Central memory CD8-positive, alpha-beta T cell (primary cell): Measurements from ENCODE around the gene CNN1.
A peak's percentile ranks its signal among the peaks of the same experiment; 100 is the strongest.

Experiments used
- ATAC-seq: fragments of 150-1000 bp; cut with Tn5 transposase; replicated peaks from 2 replicates; pipeline ENCODE4 v1.10.0; 2022; ENCODE audit warnings: mild to moderate bottlenecking, moderate FRiP score, moderate number of reproducible peaks; ENCODE audit not compliant: poor library complexity, severe bottlenecking; ENCODE audit errors: extremely low read depth
- DNase-seq, 2 donors: peaks; one replicate each; pipeline ENCODE4 v3.0.0; 2021; ENCODE audit warnings: low spot score in 2 of 2
- H3K27ac Mint-ChIP-seq: one replicate; pipeline ENCODE4 v1.8.0; 2022; ENCODE audit warnings: low read depth, mild to moderate bottlenecking, moderate library complexity, mixed read lengths
- H3K27me3 Mint-ChIP-seq: one replicate; pipeline ENCODE4 v1.8.0; 2022; ENCODE audit warnings: mixed read lengths
- H3K36me3 Mint-ChIP-seq: one replicate; pipeline ENCODE4 v1.8.0; 2022; ENCODE audit warnings: mild to moderate bottlenecking, moderate library complexity, mixed read lengths; ENCODE audit not compliant: insufficient read depth
- H3K4me1 Mint-ChIP-seq: one replicate; pipeline ENCODE4 v1.8.0; 2022; ENCODE audit warnings: mixed read lengths
- H3K4me3 Mint-ChIP-seq: one replicate; pipeline ENCODE4 v1.8.0; 2022; ENCODE audit warnings: mild to moderate bottlenecking, moderate library complexity, mixed read lengths
- H3K9me3 Mint-ChIP-seq: one replicate; pipeline ENCODE4 v1.8.0; 2022; ENCODE audit warnings: mixed read lengths

CNN1 gene

DNA sequence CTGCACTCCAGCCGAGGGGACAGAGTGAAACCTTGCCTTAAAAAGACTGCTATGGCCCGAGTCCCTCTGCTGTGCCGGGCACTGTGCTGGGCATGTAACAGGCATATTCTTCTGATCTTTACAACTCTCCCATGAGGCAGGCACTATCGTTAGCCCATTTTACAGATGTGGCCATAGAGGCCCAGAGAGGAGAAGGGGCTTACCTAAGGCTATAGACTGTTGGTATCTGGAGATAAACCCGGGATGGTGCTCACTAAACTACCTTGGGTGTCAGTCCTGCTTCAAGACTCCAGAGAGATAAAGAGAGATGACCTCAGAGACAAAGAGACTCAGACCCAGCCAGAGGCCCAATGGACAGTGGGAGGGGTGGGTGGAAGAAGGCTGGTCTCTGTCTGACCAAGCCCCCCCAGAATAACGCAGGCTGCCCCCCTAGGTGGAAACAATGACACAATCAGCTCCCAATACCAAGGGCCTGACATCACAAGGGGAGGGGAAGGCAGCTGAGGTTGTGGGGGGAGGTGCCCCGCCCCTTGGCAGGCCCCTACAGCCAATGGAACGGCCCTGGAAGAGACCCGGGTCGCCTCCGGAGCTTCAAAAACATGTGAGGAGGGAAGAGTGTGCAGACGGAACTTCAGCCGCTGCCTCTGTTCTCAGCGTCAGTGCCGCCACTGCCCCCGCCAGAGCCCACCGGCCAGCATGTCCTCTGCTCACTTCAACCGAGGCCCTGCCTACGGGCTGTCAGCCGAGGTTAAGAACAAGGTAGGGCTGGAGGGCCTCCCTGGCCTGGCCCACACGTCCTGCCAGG lies at the start of gene CNN1:
TSS of gene CNN1 (plus strand) at position 620 of the 805 bp plus-strand sequence. CDS start at position 697, 77 bp downstream.
- peaks cover 13% of the 10 kb centered on the region for H3K4me1 Mint-ChIP-seq
- H3K36me3 Mint-ChIP-seq = no peaks in the 10 kb centered on the region
- H3K9me3 Mint-ChIP-seq = no peaks in the 10 kb centered on the region
- peaks cover 24% of the 10 kb centered on the region for H3K27me3 Mint-ChIP-seq
- no peak within 1 kb of the TSS for H3K4me3 Mint-ChIP-seq
- no peak within 1 kb of the TSS for H3K27ac Mint-ChIP-seq
- no peak for ATAC-seq
- DNase-seq = no peak

DNA sequence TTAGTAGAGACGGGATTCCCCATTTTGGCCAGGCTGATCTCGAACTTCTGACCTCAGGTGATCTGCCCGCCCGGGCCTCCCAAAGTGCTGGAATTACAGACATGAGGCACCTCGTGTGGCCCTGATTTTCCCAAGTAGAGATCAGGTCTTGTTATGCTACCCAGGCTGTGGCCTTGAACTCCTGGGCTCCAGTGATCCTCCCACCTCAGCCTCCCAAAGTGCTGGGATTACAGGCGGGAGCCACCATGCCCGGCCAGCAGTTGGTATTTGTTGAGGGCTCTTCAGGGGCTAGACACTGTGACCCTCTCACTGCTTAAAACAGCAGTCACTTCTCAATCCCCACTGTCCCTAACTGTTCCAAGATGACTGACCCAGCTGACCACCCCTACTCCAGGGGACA lies 49.3 kb upstream of the CNN1 start:
- Mint-ChIP-seq H3K27me3 (no peaks in the 10 kb centered on the region), H3K36me3 (peaks cover 7% of the 10 kb centered on the region), H3K9me3 (no peaks in the 10 kb centered on the region), H3K4me1 (no peaks in the 10 kb centered on the region), H3K4me3 (no peak overlapping the region), H3K27ac (no peak overlapping the region)
- ATAC-seq = no peak
- DNase-seq = no peak

DNA sequence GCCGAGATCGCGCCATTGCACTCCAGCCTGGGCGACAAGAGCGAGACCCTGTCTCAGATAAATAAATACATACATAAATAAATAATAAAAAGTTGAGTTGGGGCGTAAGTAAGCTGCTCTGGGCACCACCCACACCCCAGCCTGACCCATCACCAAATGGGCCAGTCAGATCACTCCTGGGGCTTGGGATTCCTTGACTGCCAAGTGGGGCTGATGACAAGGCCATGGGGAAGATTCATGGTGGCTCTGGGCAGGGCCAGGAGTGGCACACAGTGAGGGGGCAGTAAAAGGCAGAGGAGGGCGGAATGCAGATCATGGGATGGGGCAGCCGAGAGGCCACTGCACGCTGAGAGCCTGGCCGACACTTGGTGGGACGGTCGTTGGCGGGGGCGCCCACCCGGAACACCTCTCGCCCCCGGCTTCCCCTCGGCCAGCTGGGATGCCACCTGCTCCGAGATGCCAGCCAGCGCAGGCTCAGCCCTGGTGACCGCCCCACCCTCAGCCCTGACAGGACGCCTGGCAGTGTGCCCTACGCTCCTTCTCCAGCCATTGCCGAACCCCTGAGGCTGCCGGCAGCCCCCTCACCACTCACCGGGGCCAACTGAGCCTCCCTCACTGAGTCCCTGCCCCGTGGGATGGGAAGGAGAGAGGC lies 43.9 kb upstream of the CNN1 start:
- peaks cover 4% of the 10 kb centered on the region for H3K36me3 Mint-ChIP-seq
- peaks cover 8% of the 10 kb centered on the region for H3K4me1 Mint-ChIP-seq
- H3K27ac Mint-ChIP-seq = no peak overlapping the region
- H3K4me3 Mint-ChIP-seq = no peak overlapping the region
- ATAC-seq (no peak), DNase-seq (no peak)
- no peaks in the 10 kb centered on the region for H3K9me3 Mint-ChIP-seq
- no peaks in the 10 kb centered on the region for H3K27me3 Mint-ChIP-seq

DNA sequence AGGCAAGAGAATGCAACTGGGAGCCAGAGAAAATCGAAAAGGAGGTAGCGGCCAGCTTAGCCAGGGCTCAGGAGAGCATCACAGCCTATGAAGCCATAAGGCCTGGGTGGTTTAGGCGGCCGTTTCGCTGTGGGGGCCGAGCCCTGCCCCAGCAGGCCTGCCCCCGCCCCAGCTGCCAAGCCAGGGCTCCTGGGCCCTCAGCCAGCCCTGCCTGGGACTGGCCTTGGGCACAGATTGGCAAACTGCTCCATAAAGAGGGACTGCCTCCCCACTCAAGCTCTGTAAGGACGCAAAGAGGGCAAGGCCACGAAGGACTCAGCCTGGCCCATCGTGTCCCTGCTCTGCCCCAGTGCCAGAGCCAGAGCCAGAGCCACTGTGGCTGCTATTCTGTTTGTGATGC lies 43.2 kb upstream of the CNN1 start:
- DNase-seq = no peak
- H3K27me3 Mint-ChIP-seq = no peaks in the 10 kb centered on the region
- no peak overlapping the region for H3K4me3 Mint-ChIP-seq
- peaks cover 4% of the 10 kb centered on the region for H3K36me3 Mint-ChIP-seq
- no peak overlapping the region for H3K27ac Mint-ChIP-seq
- H3K4me1 Mint-ChIP-seq = peaks cover 14% of the 10 kb centered on the region
- H3K9me3 Mint-ChIP-seq = no peaks in the 10 kb centered on the region
- no peak for ATAC-seq

DNA sequence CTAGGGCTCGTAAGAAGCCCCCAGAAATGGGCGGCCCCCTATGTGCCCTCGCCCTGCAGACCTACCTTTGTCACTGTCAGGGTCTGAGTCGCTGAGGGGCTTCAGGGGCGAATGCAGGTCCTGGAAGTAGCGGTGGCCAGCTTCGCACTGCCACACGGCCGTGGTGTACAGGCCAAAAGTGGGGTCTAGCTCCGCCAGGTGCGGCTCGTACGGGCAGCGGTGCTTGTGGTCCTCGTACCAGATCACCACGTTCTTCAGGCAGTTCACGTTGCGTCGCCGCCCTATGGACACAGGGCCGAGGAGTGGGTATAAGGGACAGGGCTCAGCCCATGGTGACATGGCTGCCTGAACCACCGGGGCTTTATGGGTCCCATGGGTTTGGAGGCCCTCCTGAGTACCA lies 42.8 kb upstream of the CNN1 start:
- DNase-seq (no peak), ATAC-seq (no peak)
- no peak overlapping the region for H3K4me3 Mint-ChIP-seq
- H3K36me3 Mint-ChIP-seq = peaks cover 6% of the 10 kb centered on the region
- no peak overlapping the region for H3K27ac Mint-ChIP-seq
- peaks cover 17% of the 10 kb centered on the region for H3K4me1 Mint-ChIP-seq
- no peaks in the 10 kb centered on the region for H3K9me3 Mint-ChIP-seq
- no peaks in the 10 kb centered on the region for H3K27me3 Mint-ChIP-seq

DNA sequence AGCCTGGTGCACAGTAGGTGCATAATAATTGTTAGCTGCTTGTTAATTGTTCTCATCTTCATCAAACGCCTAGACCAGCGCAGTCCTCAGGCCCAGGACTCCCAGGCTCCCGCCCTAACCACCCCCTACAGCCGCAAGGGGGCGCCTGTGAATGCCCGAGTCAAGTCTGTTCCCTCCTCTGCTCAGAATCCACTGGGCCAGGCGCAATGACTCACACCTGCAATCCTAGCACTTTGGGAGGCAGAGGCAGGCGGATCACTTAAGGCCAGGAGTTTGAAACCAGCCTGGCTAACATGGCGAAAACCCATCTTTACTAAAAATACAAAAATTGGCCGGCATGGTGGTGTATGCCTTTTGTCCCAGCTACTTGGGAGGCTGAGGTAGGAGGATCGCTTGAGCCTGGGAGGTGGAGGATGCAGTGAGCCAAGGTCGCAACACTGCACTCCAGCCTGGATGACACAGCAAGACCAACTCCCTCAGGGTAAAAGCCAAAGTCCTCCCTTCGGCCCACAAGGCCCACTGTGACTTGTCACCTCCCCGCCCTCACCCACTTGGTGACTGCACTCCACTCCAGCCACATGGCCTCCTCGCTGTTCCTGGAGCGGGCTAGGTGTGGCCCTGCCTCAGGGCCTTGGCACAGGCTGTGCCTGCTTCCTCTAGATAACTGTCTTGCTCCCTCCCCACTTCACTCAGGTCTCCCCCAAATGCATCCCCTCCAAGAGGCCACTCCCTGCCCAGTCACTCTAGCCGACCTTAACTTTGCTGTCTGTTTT lies 42.1 kb upstream of the CNN1 start:
- H3K9me3 Mint-ChIP-seq = no peaks in the 10 kb centered on the region
- peak; percentile 27 to 38 for DNase-seq

DNA sequence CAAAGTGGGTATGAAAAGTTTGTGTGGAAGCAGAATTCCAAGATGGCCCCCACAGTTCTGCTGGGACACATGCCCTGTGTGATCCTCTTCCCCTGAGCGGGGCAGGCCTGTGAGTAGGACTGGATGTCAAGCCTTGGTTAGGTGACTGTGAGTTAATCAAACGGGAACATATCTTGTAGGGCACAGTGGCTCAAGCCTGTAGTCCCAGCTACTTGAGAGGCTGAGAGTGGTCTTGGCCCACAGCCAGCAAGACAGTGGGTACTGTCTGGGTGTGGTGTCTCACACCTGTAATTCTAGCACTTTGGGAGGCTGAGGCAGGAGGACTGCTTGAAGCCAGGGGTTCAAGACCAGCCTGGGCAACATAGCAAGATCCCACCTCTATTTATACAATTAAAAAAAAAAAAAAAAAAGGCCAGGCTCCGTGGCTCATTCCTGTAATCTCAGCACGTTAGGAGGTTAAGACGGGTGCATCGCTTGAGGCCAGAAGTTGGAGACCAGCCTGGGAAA lies 39.4 kb upstream of the CNN1 start:
- H3K27ac Mint-ChIP-seq = peak overlapping the region; percentile 60
- DNase-seq = no peak
- H3K9me3 Mint-ChIP-seq = no peaks in the 10 kb centered on the region
- H3K27me3 Mint-ChIP-seq = no peaks in the 10 kb centered on the region
- ATAC-seq = no peak
- H3K36me3 Mint-ChIP-seq = peaks cover 3% of the 10 kb centered on the region
- H3K4me1 Mint-ChIP-seq = peaks cover 25% of the 10 kb centered on the region
- H3K4me3 Mint-ChIP-seq = no peak overlapping the region

More for the DNA sequence above, 42.1 kb upstream of the CNN1 start:
- H3K27ac Mint-ChIP-seq = no peak overlapping the region
- peaks cover 6% of the 10 kb centered on the region for H3K36me3 Mint-ChIP-seq
- peaks cover 18% of the 10 kb centered on the region for H3K4me1 Mint-ChIP-seq
- H3K27me3 Mint-ChIP-seq = no peaks in the 10 kb centered on the region
- peak; percentile 43 for ATAC-seq
- no peak overlapping the region for H3K4me3 Mint-ChIP-seq

DNA sequence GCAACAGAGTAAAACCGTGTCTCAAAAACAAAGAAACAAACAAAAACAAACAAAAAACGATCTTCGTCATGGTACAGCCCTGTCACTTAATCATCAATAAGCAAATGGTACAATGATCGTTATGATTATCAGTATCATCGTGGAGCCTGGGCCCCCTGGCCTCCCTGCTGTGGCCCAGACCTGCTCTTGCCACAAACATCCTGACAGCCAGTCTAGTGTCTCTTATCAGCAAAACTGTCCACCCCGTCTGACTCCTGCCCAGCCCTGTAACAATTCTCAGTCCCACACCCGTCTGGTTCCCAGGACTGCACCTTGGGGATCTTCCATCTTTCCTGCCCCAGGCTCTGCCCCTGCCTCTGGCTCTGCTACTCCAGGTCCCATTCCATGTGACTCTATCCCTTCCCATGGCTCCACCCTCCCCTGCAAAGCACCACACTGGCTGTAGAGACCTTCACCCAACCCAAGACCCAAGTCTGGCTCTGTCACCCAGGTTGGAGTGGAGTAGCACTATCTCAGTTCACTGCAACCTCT lies 38.7 kb upstream of the CNN1 start:
- Mint-ChIP-seq H3K4me3 (no peak overlapping the region), H3K36me3 (peaks cover 7% of the 10 kb centered on the region)

DNA sequence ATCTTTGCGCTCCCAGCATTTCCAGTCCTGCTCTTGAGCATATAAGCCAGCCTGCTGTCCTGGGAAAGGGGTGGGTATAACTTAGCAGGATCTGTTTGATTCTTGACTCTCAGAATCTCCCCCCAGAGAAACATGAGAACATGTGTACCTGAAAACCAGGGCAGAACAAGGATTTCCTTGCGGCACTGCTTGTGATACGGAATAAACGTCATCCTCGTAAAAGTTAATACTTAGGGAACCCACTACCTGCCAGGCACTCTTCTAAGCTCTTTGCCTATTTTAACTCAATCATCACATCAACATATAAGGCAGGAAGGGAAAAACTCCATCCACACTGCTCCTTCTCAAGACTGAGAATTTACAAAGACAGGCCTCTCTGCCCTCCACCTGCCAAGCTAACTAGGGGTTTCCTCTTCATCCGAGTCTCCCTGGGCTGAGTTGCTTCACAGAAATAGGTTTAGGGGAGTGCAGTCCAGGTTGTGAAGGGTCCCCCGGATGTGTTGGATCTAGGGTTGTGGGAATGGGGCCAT lies 34.1 kb upstream of the CNN1 start:
- Mint-ChIP-seq H3K9me3 (no peaks in the 10 kb centered on the region), H3K27ac (peak overlapping the region; percentile 97), H3K4me3 (peak overlapping the region; percentile 88), H3K36me3 (peaks cover 20% of the 10 kb centered on the region), H3K27me3 (no peaks in the 10 kb centered on the region), H3K4me1 (peaks cover 41% of the 10 kb centered on the region)
- DNase-seq (no peak), ATAC-seq (no peak)

More for the DNA sequence above, 38.7 kb upstream of the CNN1 start:
- Mint-ChIP-seq H3K4me1 (peaks cover 32% of the 10 kb centered on the region), H3K27me3 (no peaks in the 10 kb centered on the region), H3K27ac (peak overlapping the region; percentile 60), H3K9me3 (no peaks in the 10 kb centered on the region)
- DNase-seq (no peak), ATAC-seq (no peak)

DNA sequence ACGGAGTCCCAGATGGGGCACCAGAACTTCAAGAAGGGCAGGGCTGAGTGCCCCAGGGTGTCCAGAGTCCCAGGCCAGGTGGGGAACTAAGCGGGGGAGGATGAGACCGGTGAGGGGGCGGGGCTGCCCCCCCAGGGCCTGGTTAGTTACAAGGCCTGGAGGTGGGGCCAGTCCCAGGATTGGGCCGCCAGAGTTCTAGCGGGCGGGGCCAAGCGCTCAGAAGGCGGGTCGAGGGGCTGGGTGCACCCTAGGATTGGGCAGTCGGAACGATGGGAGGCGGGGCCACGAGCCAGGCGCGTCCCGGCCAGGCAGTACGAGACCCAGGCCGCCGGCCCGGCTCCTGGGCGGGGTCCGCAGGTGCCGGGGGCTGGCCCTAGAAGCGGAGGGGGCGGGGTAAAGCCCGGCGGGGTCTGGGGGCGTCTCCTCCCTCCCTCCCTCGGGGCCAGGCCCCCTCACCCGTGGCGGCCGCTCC lies 33.6 kb upstream of the CNN1 start:
- peaks cover 20% of the 10 kb centered on the region for H3K36me3 Mint-ChIP-seq
- ATAC-seq (peak; percentile 95), DNase-seq (peak; percentile 95)
- no peaks in the 10 kb centered on the region for H3K9me3 Mint-ChIP-seq
- H3K4me3 Mint-ChIP-seq = peak overlapping the region; percentile 88
- peaks cover 36% of the 10 kb centered on the region for H3K4me1 Mint-ChIP-seq
- H3K27me3 Mint-ChIP-seq = no peaks in the 10 kb centered on the region
- H3K27ac Mint-ChIP-seq = peak overlapping the region; percentile 97

DNA sequence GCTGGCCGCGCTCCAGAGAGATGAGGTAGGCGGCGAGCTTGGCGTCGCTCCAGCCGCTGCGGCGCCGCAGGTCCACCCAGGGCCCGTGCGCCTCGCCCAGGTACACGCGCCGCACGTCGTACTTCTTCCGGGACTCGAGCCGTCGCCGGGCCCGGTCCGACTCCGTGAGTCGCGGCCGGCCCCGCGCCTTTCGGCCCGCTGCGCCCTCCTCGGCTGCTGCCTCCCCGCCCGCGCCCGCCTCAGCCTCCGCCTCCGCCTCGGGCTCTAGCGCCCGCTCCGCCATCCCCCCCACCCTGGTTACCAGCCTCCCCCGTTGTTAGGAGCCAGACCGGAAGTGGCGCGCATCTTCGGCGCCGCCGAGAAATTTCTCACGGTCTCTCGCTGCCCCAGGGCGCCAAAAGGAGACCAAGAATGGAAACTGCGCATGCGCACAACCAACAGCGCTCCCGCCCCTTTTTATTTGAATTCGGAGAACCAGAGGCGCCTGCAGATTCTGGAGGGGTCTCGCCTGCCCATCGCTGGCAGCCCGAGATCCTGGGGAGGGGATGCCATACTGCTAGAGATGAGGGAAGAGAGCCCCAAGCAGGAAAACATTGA lies 33.0 kb upstream of the CNN1 start, which contains the start of gene ZNF653:
TSS of gene ZNF653 (minus strand) at position 336 of the 597 bp plus-strand sequence. CDS start at position 283, 53 bp downstream.
- Mint-ChIP-seq H3K4me3 (peak within 1 kb of the TSS; percentile 88), H3K4me1 (peaks cover 33% of the 10 kb centered on the region), H3K27ac (peak within 1 kb of the TSS; percentile 97), H3K36me3 (peaks cover 20% of the 10 kb centered on the region), H3K9me3 (no peaks in the 10 kb centered on the region), H3K27me3 (no peaks in the 10 kb centered on the region)
- peak; percentile 67 for ATAC-seq
- peak; percentile 93 to 94 for DNase-seq
